Parathyroid adenoma (tissue), 2 donors: Measurements from ENCODE around the gene CCDC142.

Source experiments
- H2AFZ ChIP-seq: fragments of 300-600 bp; sonication (generic); one replicate; pipeline ENCODE4 v1.7.0; 2017; ENCODE audit warnings: antibody characterized with exemption, mild to moderate bottlenecking
- H3K27ac ChIP-seq: fragments of 300-600 bp; sonication (generic); one replicate; pipeline ENCODE4 v1.7.0; 2017
- H3K27me3 ChIP-seq: fragments of 300-600 bp; sonication (generic); one replicate; pipeline ENCODE4 v1.7.0; 2017; ENCODE audit warnings: low read length; ENCODE audit not compliant: control insufficient read depth, insufficient read depth
- H3K36me3 ChIP-seq: fragments of 300-600 bp; sonication (generic); one replicate; pipeline ENCODE4 v1.7.0; 2017; ENCODE audit warnings: low read length; ENCODE audit not compliant: control insufficient read depth, insufficient read depth
- H3K4me1 ChIP-seq: fragments of 300-600 bp; sonication (generic); one replicate; pipeline ENCODE4 v1.7.0; 2017; ENCODE audit warnings: control low read depth
- H3K4me2 ChIP-seq: fragments of 300-600 bp; sonication (generic); one replicate; pipeline ENCODE4 v1.7.0; 2017; ENCODE audit warnings: low read length
- H3K4me3 ChIP-seq: fragments of 300-600 bp; sonication (generic); one replicate; pipeline ENCODE4 v1.7.0; 2017; ENCODE audit warnings: low read depth, low read length
- H3K79me2 ChIP-seq: fragments of 300-600 bp; sonication (generic); one replicate; pipeline ENCODE4 v1.7.0; 2017; ENCODE audit warnings: control low read depth
- H3K9ac ChIP-seq: fragments of 300-600 bp; sonication (generic); one replicate; pipeline ENCODE4 v1.7.0; 2017; ENCODE audit warnings: mild to moderate bottlenecking
- H3K9me3 ChIP-seq: fragments of 300-600 bp; sonication (generic); one replicate; pipeline ENCODE4 v1.7.0; 2017; ENCODE audit warnings: low read length; ENCODE audit not compliant: control insufficient read depth
- CTCF ChIP-seq: fragments of 300-600 bp; sonication (generic); IDR thresholded peaks from one replicate; pipeline ENCODE4 v1.7.0; 2017; ENCODE audit warnings: antibody characterized with exemption, mild to moderate bottlenecking
- donor health status: primary hyperparathyroidism.

Gene CCDC142

GRCh38 chr2:74516650-74517049 is 33.9 kb upstream of the CCDC142 start:
- H3K27ac ChIP-seq = no peak overlapping the region
- no peaks in the 10 kb centered on the region for H3K36me3 ChIP-seq
- H3K27me3 ChIP-seq = no peaks in the 10 kb centered on the region
- no peaks in the 10 kb centered on the region for H3K79me2 ChIP-seq
- H3K4me1 ChIP-seq = no peaks in the 10 kb centered on the region
- peak overlapping the region; percentile 46 for H3K4me3 ChIP-seq
- no peaks in the 10 kb centered on the region for H3K9me3 ChIP-seq
- no peak for TF ChIP-seq CTCF
- H2AFZ ChIP-seq = peak overlapping the region; percentile 62
- no peak overlapping the region for H3K9ac ChIP-seq
- H3K4me2 ChIP-seq = peak overlapping the region; percentile 61

GRCh38 chr2:74515981-74516633 is 33.3 kb upstream of the CCDC142 start:
- Histone ChIP-seq H3K27me3 (no peaks in the 10 kb centered on the region), H3K4me2 (peak overlapping the region; percentile 61)

GRCh38 chr2:74515271-74515980 is 32.6 kb upstream of the CCDC142 start:
- Histone ChIP-seq H3K9ac (no peak overlapping the region), H3K4me1 (no peaks in the 10 kb centered on the region), H2AFZ (peak overlapping the region; percentile 62), H3K79me2 (no peaks in the 10 kb centered on the region), H3K9me3 (no peaks in the 10 kb centered on the region), H3K27me3 (no peaks in the 10 kb centered on the region), H3K27ac (no peak overlapping the region), H3K4me3 (peak overlapping the region; percentile 46), H3K4me2 (peak overlapping the region; percentile 61), H3K36me3 (no peaks in the 10 kb centered on the region)
- TF ChIP-seq CTCF = no peak

More at GRCh38 chr2:74515981-74516633, 33.3 kb upstream of the CCDC142 start:
- H3K27ac ChIP-seq = no peak overlapping the region
- peak overlapping the region; percentile 46 for H3K4me3 ChIP-seq
- no peaks in the 10 kb centered on the region for H3K36me3 ChIP-seq
- H3K79me2 ChIP-seq = no peaks in the 10 kb centered on the region
- no peaks in the 10 kb centered on the region for H3K4me1 ChIP-seq
- H3K9ac ChIP-seq = no peak overlapping the region
- peak overlapping the region; percentile 62 for H2AFZ ChIP-seq
- no peak for TF ChIP-seq CTCF
- no peaks in the 10 kb centered on the region for H3K9me3 ChIP-seq

- Histone ChIP-seq H2AFZ (no peak within 1 kb of the TSS), H3K9me3 (no peaks in the 10 kb centered on the region), H3K4me1 (no peaks in the 10 kb centered on the region), H3K79me2 (no peaks in the 10 kb centered on the region), H3K9ac (no peak within 1 kb of the TSS), H3K4me2 (peak within 1 kb of the TSS; percentile 57), H3K27me3 (no peaks in the 10 kb centered on the region), H3K36me3 (no peaks in the 10 kb centered on the region), H3K4me3 (peak within 1 kb of the TSS; percentile 39), H3K27ac (no peak within 1 kb of the TSS)
- no peak for TF ChIP-seq CTCF
These were observed 31.8 kb upstream of the CCDC142 start, which contains the start of gene TLX2 for GRCh38 chr2:74514368-74515270. Gene TLX2 (plus strand): TSS chr2:74514450. CDS start chr2:74514807, 357 bp downstream.
